ENCODE data around the gene DERL2. TPM values are rescaled to one million over a fixed set of nuclear protein-coding genes. Genes with fewer than 3 reads are reported as not detected.

DERL2 gene
- total RNA-seq, 1 donor from 2014 or later = 64.0 TPM

- ATAC-seq = peak; percentile 97
Observed at GRCh38 chr17:5486206-5487124, 487 bp upstream of the DERL2 start, which contains the start of gene MIS12. TSS of gene MIS12 (plus strand) at chr17:5486566. CDS start at chr17:5488863, 2,297 bp downstream.

GRCh38 chr17:5481451-5481850 lies 4.5 kb downstream of the DERL2 start:
- no peak for DNase-seq
- peaks cover 9% of the 10 kb centered on the region for H3K4me1 ChIP-seq

More at GRCh38 chr17:5486206-5487124, 487 bp upstream of the DERL2 start, which contains the start of gene MIS12:
- H3K4me3 ChIP-seq = peak within 1 kb of the TSS; percentile 99
- H3K27me3 ChIP-seq = no peaks in the 10 kb centered on the region
- peaks cover 60% of the 10 kb centered on the region for H3K36me3 ChIP-seq
- H3K9me3 ChIP-seq = no peaks in the 10 kb centered on the region
- H3K4me1 ChIP-seq = peaks cover 21% of the 10 kb centered on the region
- TF ChIP-seq CTCF (IDR thresholded peaks at IDR 0.05) = no peak
- intact Hi-C loops (cut with DNase I) = no loop called here
- DNase-seq = peak; percentile 98
- H3K27ac ChIP-seq = peak within 1 kb of the TSS; percentile 100

GRCh38 chr17:5480962-5481361 lies 5.0 kb downstream of the DERL2 start:
- no peak for TF ChIP-seq CTCF (IDR thresholded peaks at IDR 0.05)
- Histone ChIP-seq H3K36me3 (peaks cover 82% of the 10 kb centered on the region), H3K27ac (no peak overlapping the region), H3K27me3 (no peaks in the 10 kb centered on the region), H3K9me3 (no peaks in the 10 kb centered on the region), H3K4me3 (no peak overlapping the region), H3K4me1 (peaks cover 9% of the 10 kb centered on the region)
- DNase-seq (no peak), ATAC-seq (no peak)
- intact Hi-C loops (cut with DNase I) = no loop called here

More at GRCh38 chr17:5481451-5481850, 4.5 kb downstream of the DERL2 start:
- Histone ChIP-seq H3K36me3 (peaks cover 77% of the 10 kb centered on the region), H3K27ac (no peak overlapping the region), H3K9me3 (no peaks in the 10 kb centered on the region), H3K4me3 (no peak overlapping the region), H3K27me3 (no peaks in the 10 kb centered on the region)
- no peak for ATAC-seq
- no peak for TF ChIP-seq CTCF (IDR thresholded peaks at IDR 0.05)
- intact Hi-C loops (cut with DNase I) = no loop called here

GRCh38 chr17:5478992-5479391 lies 7.0 kb downstream of the DERL2 start:
- Histone ChIP-seq H3K27ac (no peak overlapping the region), H3K36me3 (peaks cover 100% of the 10 kb centered on the region), H3K4me1 (no peaks in the 10 kb centered on the region), H3K9me3 (no peaks in the 10 kb centered on the region), H3K4me3 (no peak overlapping the region), H3K27me3 (no peaks in the 10 kb centered on the region)
- no peak for ATAC-seq
- TF ChIP-seq CTCF (IDR thresholded peaks at IDR 0.05) = no peak
- intact Hi-C loops (cut with DNase I) = no loop called here
- DNase-seq = no peak

DNA sequence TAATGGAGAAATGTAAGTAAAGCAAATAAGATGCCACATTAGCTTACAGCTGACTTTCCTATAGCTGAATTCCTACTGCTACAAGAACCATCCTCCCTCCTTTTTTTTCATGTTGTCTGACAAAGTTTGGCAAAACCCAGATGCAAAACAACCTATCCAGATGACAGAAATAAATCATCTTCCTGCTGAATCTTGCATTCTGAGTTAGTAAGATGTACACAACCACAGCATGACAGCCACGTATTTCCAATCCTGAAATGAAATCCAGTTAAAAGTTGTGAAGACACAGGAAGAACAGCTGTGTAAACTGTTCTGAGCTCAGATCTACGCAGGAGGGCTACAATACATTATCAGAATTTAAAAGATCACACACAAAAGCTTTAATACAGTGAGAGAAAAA lies 12.1 kb downstream of the DERL2 start:
- TF ChIP-seq CTCF (IDR thresholded peaks at IDR 0.05) = no peak
- no peaks in the 10 kb centered on the region for H3K4me1 ChIP-seq
- no peaks in the 10 kb centered on the region for H3K27me3 ChIP-seq
- H3K4me3 ChIP-seq = no peak overlapping the region
- ATAC-seq (no peak), DNase-seq (no peak)
- peaks cover 77% of the 10 kb centered on the region for H3K36me3 ChIP-seq
- no peak overlapping the region for H3K27ac ChIP-seq
- intact Hi-C loops (cut with DNase I) = no loop called here
- no peaks in the 10 kb centered on the region for H3K9me3 ChIP-seq
